Activated CD8-positive, alpha-beta T cell treated with anti-CD3 and anti-CD28 coated beads, Interleukin-2, amount 10 ng/mL, durations not matched to agents 7 days and 5 days (primary cell): ENCODE results near the gene SCPEP1. TPM values are rescaled to one million over a fixed set of nuclear protein-coding genes. Genes with fewer than 3 reads are reported as not detected.

Experiments
- ATAC-seq: fragments of 150-1000 bp; cut with Tn5 transposase; one replicate; pipeline ENCODE4 v1.10.0; 2021; ENCODE audit warnings: moderate library complexity
- CTCF ChIA-PET: fragments of 350-600 bp; sonication (Branson Sonifier 250); formaldehyde crosslinking; loops from one replicate; lab custom pipeline; 2021; ENCODE audit warnings: antibody characterized with exemption; lab: Charles Lee
- POLR2A ChIA-PET: fragments of 350-600 bp; sonication (Branson Sonifier 250); formaldehyde crosslinking; loops from one replicate; lab custom pipeline; 2021; ENCODE audit warnings: antibody characterized with exemption; lab: Charles Lee
- DNase-seq: peaks from one replicate; pipeline ENCODE4 v3.0.0-alpha.2; 2020
- H3K27ac Mint-ChIP-seq: one replicate; pipeline ENCODE4 v1.8.0; 2021; ENCODE audit warnings: mild to moderate bottlenecking, mixed read lengths
- H3K27me3 Mint-ChIP-seq: one replicate; pipeline ENCODE4 v1.8.0; 2021; ENCODE audit warnings: low read depth, mixed read lengths
- H3K36me3 Mint-ChIP-seq: one replicate; pipeline ENCODE4 v1.8.0; 2021; ENCODE audit warnings: low read depth, mixed read lengths
- H3K4me1 Mint-ChIP-seq: one replicate; pipeline ENCODE4 v1.8.0; 2021; ENCODE audit warnings: low read depth, mixed read lengths
- H3K4me3 Mint-ChIP-seq: one replicate; pipeline ENCODE4 v1.8.0; 2021; ENCODE audit warnings: mild to moderate bottlenecking, mixed read lengths
- H3K9me3 Mint-ChIP-seq: one replicate; pipeline ENCODE4 v1.8.0; 2022; ENCODE audit warnings: mixed read lengths; ENCODE audit not compliant: insufficient read depth
- total RNA-seq, 2 experiments: library from RNA; stranded (reverse); gene quantifications; one replicate each; pipeline ENCODE4 v1.2.3, GENCODE V29; 2021

SCPEP1 gene
- total RNA-seq, 2 experiments from 2014 or later, result 13.4 to 13.7 TPM

DNA sequence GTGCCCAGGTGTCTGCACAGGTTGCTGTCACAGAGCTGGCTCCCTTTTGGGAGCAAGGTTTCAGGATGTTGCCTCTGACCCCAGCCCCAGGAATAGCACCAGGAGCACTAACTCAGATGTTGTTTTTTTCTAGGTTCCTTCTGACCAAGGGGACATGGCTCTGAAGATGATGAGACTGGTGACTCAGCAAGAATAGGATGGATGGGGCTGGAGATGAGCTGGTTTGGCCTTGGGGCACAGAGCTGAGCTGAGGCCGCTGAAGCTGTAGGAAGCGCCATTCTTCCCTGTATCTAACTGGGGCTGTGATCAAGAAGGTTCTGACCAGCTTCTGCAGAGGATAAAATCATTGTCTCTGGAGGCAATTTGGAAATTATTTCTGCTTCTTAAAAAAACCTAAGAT, 28.1 kb downstream of the SCPEP1 start:
- Mint-ChIP-seq H3K27ac (peak overlapping the region; percentile 25), H3K4me1 (peaks cover 27% of the 10 kb centered on the region), H3K36me3 (peaks cover 10% of the 10 kb centered on the region), H3K9me3 (no peaks in the 10 kb centered on the region), H3K27me3 (peaks cover 10% of the 10 kb centered on the region), H3K4me3 (no peak overlapping the region)
- CTCF ChIA-PET, result interaction anchor here (0.9 to 1.3 kb wide), 2 partner anchors 28 to 186 kb away, joined by 3 to 4 read pairs; partner anchors contain the start of gene SCPEP1
- ATAC-seq (no peak), DNase-seq (no peak)
- POLR2A ChIA-PET, result interaction anchor here (0.5 kb wide), 1 partner anchor 28 kb away, joined by 3 read pairs; no protein-coding TSS in a partner anchor

DNA sequence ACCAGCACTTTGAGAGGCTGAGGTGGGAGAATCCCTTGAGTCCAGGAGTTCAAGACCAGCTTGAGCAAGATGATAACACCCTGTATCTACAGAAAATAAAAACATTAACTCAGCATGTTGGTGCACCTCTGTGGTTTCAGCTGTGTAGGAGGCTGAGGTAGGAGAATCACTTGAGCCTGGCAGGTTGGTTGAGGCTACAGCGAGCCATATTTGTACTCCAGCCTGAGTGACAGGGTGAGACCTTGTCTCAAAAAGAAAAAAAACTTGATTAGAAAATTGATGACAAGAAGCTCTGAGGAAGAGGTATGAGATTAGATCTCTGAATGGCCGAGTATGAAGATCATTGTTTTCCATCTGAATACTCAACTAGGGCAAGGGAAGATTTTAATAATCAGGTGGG, 31.0 kb downstream of the SCPEP1 start:
- DNase-seq (no peak), ATAC-seq (no peak)
- H3K4me1 Mint-ChIP-seq, result peaks cover 27% of the 10 kb centered on the region
- no peak overlapping the region for H3K4me3 Mint-ChIP-seq
- ChIA-PET CTCF (interaction anchor here (2.4 kb wide), 2 partner anchors 39 to 189 kb away, joined by 10 read pairs; no protein-coding TSS in a partner anchor), POLR2A (no interaction called here)
- H3K9me3 Mint-ChIP-seq, result no peaks in the 10 kb centered on the region
- H3K27ac Mint-ChIP-seq, result no peak overlapping the region
- H3K36me3 Mint-ChIP-seq, result peaks cover 10% of the 10 kb centered on the region
- peaks cover 17% of the 10 kb centered on the region for H3K27me3 Mint-ChIP-seq

DNA sequence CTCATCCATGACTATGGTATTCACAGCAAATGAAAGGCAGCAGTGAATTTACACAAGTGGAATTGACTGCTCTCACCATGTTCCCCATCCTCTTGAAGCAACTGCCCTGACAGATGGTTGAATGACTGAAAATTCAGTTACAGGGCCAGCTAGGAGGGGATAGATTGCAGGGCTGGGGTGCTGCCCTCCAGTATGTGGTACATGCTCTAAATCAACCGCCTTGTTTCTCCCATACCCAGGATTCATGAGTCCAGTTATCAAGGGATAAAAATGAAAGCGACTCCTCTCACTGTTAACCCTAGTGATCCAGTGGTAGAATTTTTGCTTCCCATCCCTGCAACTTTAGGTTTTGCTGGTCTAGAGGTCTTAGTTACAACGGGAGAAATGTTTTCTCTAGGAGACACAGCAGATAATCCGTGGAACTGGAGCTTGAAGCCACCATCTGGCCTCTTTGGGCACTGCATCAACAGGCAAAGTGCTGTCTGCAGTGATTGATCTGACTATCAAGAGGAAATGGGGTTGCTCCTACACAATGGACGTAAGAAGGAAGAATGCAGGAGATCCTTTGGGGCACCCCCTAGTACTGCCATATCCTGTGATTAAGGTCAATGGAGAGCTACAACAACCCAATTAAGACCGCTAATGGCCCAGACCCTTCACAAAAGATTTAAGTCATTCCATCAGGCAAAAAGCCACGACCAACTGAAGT, 32.0 kb downstream of the SCPEP1 start:
- H3K36me3 Mint-ChIP-seq, result peaks cover 7% of the 10 kb centered on the region
- H3K4me3 Mint-ChIP-seq, result no peak overlapping the region
- ChIA-PET POLR2A (no interaction called here), CTCF (interaction anchor here (0.7 to 2.4 kb wide), 10 partner anchors 11 to 190 kb away, joined by 3 to 10 read pairs (median 4); no protein-coding TSS in a partner anchor)
- ATAC-seq, result peak; percentile 91
- H3K27ac Mint-ChIP-seq, result no peak overlapping the region
- H3K9me3 Mint-ChIP-seq, result no peaks in the 10 kb centered on the region
- H3K4me1 Mint-ChIP-seq, result peaks cover 22% of the 10 kb centered on the region
- DNase-seq, result peak; percentile 69
- peaks cover 21% of the 10 kb centered on the region for H3K27me3 Mint-ChIP-seq

DNA sequence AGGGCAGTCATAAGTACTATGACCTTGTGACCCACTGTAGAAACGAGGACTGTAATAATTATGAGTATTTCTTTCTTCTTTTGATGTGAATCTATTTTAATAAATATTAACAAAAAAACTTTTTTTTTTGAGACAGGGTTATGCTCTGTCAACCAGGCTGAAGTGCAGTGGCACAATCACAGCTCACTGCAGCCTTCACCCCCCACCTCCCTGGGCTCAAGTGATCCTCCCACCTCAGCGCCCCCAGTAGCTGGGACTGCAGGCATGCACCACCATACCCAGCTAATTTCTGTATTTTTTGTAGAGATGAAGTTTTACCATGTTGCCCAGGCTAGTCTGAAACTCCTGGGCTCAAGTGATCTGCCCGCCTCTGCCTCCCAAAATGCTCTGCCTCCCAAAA, 32.6 kb downstream of the SCPEP1 start:
- ChIA-PET CTCF (interaction anchor here (0.7 to 2.4 kb wide), 10 partner anchors 11 to 191 kb away, joined by 3 to 10 read pairs (median 4); no protein-coding TSS in a partner anchor), POLR2A (interaction anchor here (0.5 kb wide), 1 partner anchor 156 kb away, joined by 3 read pairs; no protein-coding TSS in a partner anchor)
- Mint-ChIP-seq H3K27me3 (peaks cover 21% of the 10 kb centered on the region), H3K4me3 (no peak overlapping the region), H3K36me3 (peaks cover 3% of the 10 kb centered on the region), H3K4me1 (peaks cover 16% of the 10 kb centered on the region), H3K9me3 (no peaks in the 10 kb centered on the region), H3K27ac (no peak overlapping the region)
- no peak for DNase-seq
- no peak for ATAC-seq

DNA sequence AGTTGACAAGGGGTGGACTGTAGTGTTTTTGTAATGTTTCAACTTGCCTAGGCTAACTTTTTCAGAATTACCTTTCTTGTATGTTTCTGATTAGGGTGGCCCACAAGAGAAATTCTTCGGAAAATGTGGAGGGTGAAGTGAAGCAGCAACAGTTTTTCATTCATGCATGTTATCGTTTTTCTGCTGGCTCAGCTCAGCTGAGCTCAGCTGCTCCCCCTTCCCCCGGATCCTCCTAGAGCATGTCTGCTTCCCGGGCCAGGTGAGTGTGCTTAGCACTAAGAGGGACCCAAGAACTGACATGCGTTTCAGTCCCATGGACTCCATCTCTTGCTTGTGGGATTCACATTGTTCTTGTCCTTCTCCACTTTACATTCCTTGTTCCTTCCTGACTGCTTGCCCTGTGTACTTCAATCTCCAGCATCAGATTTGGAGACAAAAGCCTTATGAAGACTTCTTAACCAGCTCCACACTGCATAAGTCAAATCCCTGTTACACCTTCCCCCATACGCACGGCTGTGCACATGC, 33.6 kb downstream of the SCPEP1 start:
- peaks cover 9% of the 10 kb centered on the region for H3K4me1 Mint-ChIP-seq
- no peak overlapping the region for H3K4me3 Mint-ChIP-seq
- ChIA-PET POLR2A (no interaction called here), CTCF (no interaction called here)
- DNase-seq (no peak), ATAC-seq (no peak)
- H3K27me3 Mint-ChIP-seq, result peaks cover 29% of the 10 kb centered on the region
- H3K27ac Mint-ChIP-seq, result no peak overlapping the region
- no peaks in the 10 kb centered on the region for H3K9me3 Mint-ChIP-seq
- H3K36me3 Mint-ChIP-seq, result no peaks in the 10 kb centered on the region

DNA sequence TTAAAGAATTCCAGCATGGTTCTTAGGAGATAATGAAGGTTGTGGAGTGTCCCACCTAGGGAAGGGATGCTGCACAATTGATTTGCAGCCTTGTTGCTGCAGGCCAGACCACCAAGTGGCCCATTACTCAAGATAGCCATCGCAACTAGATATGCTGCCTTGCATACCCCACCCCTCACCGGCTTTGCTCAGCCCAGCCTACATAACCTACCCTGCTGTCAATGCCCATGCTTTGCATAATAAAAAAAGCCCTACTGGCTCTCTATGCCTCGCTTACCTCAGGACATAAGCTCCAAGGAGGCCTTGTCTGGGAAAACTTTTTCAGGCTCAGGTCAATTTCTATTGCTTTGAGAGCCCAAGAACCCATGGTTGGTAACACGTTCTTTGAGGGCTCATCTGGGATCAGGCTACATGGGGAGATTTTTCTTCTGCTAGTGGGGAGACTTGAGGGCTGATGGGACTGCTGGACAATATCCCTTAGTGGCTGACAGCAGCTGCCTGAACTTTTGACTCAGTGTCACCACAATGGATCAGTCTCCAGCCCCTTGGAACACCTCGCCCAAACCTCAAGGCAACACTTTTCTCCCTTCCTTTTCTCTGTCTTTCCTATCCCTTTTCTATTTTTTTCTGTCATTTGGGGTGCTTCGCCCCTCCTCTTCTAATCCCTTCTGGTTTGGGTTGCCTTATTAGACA, 38.3 kb downstream of the SCPEP1 start:
- no peaks in the 10 kb centered on the region for H3K9me3 Mint-ChIP-seq
- DNase-seq (no peak), ATAC-seq (no peak)
- no peaks in the 10 kb centered on the region for H3K36me3 Mint-ChIP-seq
- CTCF ChIA-PET, result no interaction called here
- no peak overlapping the region for H3K4me3 Mint-ChIP-seq
- H3K4me1 Mint-ChIP-seq, result no peaks in the 10 kb centered on the region
- no peak overlapping the region for H3K27ac Mint-ChIP-seq
- POLR2A ChIA-PET, result no interaction called here
- peaks cover 27% of the 10 kb centered on the region for H3K27me3 Mint-ChIP-seq

DNA sequence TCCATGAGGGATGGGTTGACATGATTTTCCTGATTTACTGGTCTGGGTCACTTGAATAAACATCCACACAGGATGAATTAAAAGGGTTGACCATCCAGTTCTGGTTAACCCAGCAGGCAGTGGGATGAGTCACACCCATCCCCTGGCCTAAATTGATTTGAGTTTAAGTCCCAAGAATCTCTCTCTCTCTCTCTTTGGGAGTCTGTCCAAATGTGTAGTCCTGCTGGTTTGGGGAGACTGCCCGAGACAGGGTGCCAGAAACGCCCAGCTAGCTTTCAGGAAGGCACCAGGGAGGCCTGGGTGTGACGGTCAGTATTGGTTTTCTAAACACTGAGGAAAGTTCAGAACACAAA, 38.8 kb downstream of the SCPEP1 start:
- no peak overlapping the region for H3K4me3 Mint-ChIP-seq
- POLR2A ChIA-PET, result no interaction called here
- H3K9me3 Mint-ChIP-seq, result no peaks in the 10 kb centered on the region
- DNase-seq, result no peak
- H3K27ac Mint-ChIP-seq, result no peak overlapping the region
- ATAC-seq, result no peak
- no peaks in the 10 kb centered on the region for H3K36me3 Mint-ChIP-seq
- CTCF ChIA-PET, result no interaction called here
- no peaks in the 10 kb centered on the region for H3K4me1 Mint-ChIP-seq
- peaks cover 22% of the 10 kb centered on the region for H3K27me3 Mint-ChIP-seq

DNA sequence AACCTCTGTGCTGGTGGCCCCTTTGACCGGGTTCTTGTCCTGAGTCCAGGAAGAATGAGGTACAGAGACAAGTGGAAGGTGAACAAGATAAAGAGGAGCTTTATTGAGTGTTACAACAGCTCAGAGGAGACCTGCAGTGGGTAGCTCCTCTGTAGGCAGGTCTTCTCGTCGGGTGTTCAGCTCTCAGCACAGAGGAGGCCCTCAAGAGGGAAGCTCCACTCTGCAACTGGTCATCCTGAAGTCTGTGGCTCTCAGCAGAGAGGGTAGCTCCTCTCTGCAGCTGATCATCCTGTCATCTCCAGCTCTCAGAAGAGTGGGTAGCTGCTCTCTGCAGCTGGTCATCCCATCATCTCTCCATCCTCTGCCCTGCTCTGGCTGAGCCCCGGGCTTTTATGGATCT, 39.7 kb downstream of the SCPEP1 start:
- no peak for DNase-seq
- POLR2A ChIA-PET, result no interaction called here
- peaks cover 22% of the 10 kb centered on the region for H3K27me3 Mint-ChIP-seq
- H3K27ac Mint-ChIP-seq, result no peak overlapping the region
- CTCF ChIA-PET, result no interaction called here
- no peak for ATAC-seq
- H3K36me3 Mint-ChIP-seq, result no peaks in the 10 kb centered on the region
- H3K4me3 Mint-ChIP-seq, result no peak overlapping the region
- H3K9me3 Mint-ChIP-seq, result no peaks in the 10 kb centered on the region
- H3K4me1 Mint-ChIP-seq, result no peaks in the 10 kb centered on the region

DNA sequence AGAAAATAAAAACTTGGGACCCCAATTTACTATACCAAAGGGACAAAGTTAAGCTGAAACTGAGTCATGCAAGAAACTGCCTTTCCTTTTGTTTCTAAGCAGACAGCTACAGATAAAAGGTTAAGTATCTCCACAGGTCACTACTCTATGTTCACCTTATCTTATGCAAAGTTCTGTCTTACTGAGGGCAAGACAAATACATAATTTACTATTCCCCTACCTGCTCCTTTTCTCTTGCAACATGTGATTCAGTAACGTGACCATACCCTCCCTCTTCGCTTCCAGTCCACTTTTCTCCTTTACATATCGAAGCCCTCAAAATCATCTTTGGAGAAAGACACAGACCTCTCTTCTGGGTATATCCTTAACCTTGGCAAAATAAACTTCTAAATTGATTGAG, 42.3 kb downstream of the SCPEP1 start:
- Mint-ChIP-seq H3K4me1 (no peaks in the 10 kb centered on the region), H3K27ac (no peak overlapping the region), H3K4me3 (no peak overlapping the region), H3K36me3 (no peaks in the 10 kb centered on the region), H3K9me3 (peaks cover 7% of the 10 kb centered on the region), H3K27me3 (peaks cover 28% of the 10 kb centered on the region)
- ATAC-seq, result no peak
- ChIA-PET CTCF (no interaction called here), POLR2A (no interaction called here)
- no peak for DNase-seq

DNA sequence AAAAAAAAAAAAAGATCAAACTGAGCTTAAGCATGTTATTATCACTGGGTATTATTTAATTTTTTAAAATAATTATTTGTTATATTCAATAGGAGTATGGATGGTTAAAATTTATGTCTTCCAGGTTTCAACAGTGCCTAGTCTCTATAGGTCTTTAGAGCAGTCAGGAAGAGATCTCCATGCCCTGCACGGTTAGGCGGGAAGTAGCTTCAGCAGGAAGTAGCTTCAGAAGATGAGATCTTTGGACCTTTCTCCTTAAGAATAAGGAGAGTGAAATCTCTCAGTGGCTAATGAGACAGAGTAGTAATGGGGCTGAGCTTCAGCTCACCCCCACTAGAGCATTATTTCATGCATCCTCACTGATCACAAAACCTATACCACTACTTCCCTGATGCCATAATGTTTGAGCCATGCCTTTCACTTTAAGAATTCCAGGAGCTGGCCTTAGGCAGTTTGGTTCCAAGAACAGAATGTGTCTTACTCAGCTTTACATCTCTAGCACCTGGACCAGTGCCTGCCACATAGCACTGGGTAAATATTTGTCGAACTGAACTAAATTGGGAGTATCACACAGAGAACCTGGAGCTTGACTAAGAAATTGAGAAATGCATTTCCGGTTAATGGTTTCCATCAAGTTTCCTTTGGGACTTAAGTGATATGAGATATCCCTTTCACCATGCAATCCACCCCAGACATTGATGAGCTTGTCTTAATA, 43.5 kb downstream of the SCPEP1 start:
- no peak for DNase-seq
- no peaks in the 10 kb centered on the region for H3K4me1 Mint-ChIP-seq
- peaks cover 15% of the 10 kb centered on the region for H3K9me3 Mint-ChIP-seq
- no peak overlapping the region for H3K4me3 Mint-ChIP-seq
- no peak for ATAC-seq
- H3K27me3 Mint-ChIP-seq, result peaks cover 24% of the 10 kb centered on the region
- CTCF ChIA-PET, result interaction anchor here (0.7 to 1.3 kb wide), 2 partner anchors 11 to 61 kb away, joined by 3 to 4 read pairs; no protein-coding TSS in a partner anchor
- no peaks in the 10 kb centered on the region for H3K36me3 Mint-ChIP-seq
- no peak overlapping the region for H3K27ac Mint-ChIP-seq
- POLR2A ChIA-PET, result interaction anchor here (0.5 kb wide), 1 partner anchor 290 kb away, joined by 3 read pairs; no protein-coding TSS in a partner anchor

DNA sequence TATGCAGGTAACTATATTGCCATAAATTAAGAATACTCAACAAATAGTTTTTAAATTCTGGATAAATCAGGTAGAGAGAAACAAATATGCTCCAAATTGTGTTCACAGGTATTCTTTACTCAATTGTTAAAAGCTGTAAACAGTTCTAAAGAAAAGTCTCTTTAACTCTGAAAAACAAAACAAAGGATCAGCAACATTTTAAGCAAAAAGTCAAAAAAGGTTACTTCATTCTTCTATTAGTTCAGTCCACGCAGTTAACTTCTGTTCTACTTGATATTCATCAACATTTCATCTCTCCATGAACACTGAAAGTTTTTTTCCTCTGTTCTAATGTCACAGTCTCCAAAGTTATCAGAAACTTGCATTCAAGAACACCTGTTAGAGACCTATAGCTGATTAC, 47.9 kb downstream of the SCPEP1 start:
- ATAC-seq (no peak), DNase-seq (no peak)
- POLR2A ChIA-PET, result no interaction called here
- H3K27ac Mint-ChIP-seq, result no peak overlapping the region
- H3K27me3 Mint-ChIP-seq, result peaks cover 16% of the 10 kb centered on the region
- CTCF ChIA-PET, result no interaction called here
- H3K9me3 Mint-ChIP-seq, result peaks cover 23% of the 10 kb centered on the region
- no peaks in the 10 kb centered on the region for H3K4me1 Mint-ChIP-seq
- no peak overlapping the region for H3K4me3 Mint-ChIP-seq
- no peaks in the 10 kb centered on the region for H3K36me3 Mint-ChIP-seq
